Thyroid gland (tissue), 4 donors: Measurements from ENCODE around the gene PAQR8.

ENCODE experiments used
- POLR2A ChIP-seq, 2 donors: fragments of 450-650 bp; IDR thresholded peaks; one replicate each; pipeline ENCODE4 v1.6.1; 2017; ENCODE audit warnings: antibody characterized with exemption in 2 of 2, mild to moderate bottlenecking in 2 of 2, moderate library complexity in 1 of 2
- TF ChIP-seq, protein P1 (sequence below), 6 experiments: fragments of 200-600 bp in 3 of 6; fragments of 450-650 bp in 3 of 6; sonication (generic) in 3 of 6; IDR thresholded peaks; one replicate each; pipeline ENCODE4 v1.5.1; 2016 to 2019; ENCODE audit warnings: antibody characterized with exemption in 6 of 6, mild to moderate bottlenecking in 2 of 6, inconsistent platforms in 1 of 6, moderate library complexity in 1 of 6

- TF ChIP-seq, protein P1, sequence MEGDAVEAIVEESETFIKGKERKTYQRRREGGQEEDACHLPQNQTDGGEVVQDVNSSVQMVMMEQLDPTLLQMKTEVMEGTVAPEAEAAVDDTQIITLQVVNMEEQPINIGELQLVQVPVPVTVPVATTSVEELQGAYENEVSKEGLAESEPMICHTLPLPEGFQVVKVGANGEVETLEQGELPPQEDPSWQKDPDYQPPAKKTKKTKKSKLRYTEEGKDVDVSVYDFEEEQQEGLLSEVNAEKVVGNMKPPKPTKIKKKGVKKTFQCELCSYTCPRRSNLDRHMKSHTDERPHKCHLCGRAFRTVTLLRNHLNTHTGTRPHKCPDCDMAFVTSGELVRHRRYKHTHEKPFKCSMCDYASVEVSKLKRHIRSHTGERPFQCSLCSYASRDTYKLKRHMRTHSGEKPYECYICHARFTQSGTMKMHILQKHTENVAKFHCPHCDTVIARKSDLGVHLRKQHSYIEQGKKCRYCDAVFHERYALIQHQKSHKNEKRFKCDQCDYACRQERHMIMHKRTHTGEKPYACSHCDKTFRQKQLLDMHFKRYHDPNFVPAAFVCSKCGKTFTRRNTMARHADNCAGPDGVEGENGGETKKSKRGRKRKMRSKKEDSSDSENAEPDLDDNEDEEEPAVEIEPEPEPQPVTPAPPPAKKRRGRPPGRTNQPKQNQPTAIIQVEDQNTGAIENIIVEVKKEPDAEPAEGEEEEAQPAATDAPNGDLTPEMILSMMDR (IDR thresholded peaks at IDR 0.05): no peak
- TF ChIP-seq POLR2A (IDR thresholded peaks at IDR 0.05): no peak
Measured at GRCh38 chr6:52405243-52405642, 43.3 kb downstream of the PAQR8 start.
